Right atrium auricular region (tissue), 2 donors: ENCODE data around the gene ZBTB20. TPM values are rescaled to one million over a fixed set of nuclear protein-coding genes. Genes with fewer than 3 reads are reported as not detected.

ENCODE experiments used
- DNase-seq: peaks from one replicate; pipeline ENCODE4 v3.0.0-alpha.2; 2019; ENCODE audit warnings: low spot score
- H3K27ac ChIP-seq, 2 donors: fragments of 200-600 bp; sonication (generic); 1 replicate in 1 of 2; 2 replicates in 1 of 2; pipeline ENCODE4 v1.5.1; 2016 to 2019
- H3K27me3 ChIP-seq, 2 donors: fragments of 200-600 bp; sonication (generic); one replicate each; pipeline versions ENCODE4 v1.5.1 to v1.6.0; 2017 to 2019
- H3K36me3 ChIP-seq: fragments of 200-600 bp; sonication (generic); one replicate; pipeline ENCODE4 v1.5.1; 2016
- H3K4me1 ChIP-seq, 2 donors: fragments of 200-600 bp; sonication (generic); one replicate each; pipeline versions ENCODE4 v1.5.1 to v1.6.0; 2017 to 2019
- H3K4me3 ChIP-seq, 2 donors: fragments of 200-600 bp; sonication (generic); 1 replicate in 1 of 2; 2 replicates in 1 of 2; pipeline ENCODE4 v1.5.1; 2017 to 2019; ENCODE audit warnings: mild to moderate bottlenecking in 1 of 2, moderate library complexity in 1 of 2
- H3K9me3 ChIP-seq, 2 donors: fragments of 200-600 bp; sonication (generic); one replicate each; pipeline ENCODE4 v1.5.1; 2019
- total RNA-seq, 2 donors: library from RNA; depleted of rRNA; stranded (reverse); fragments of >200 nt; gene quantifications; one replicate each; pipeline ENCODE4 v1.1.0, GENCODE V29; 2016
- TF ChIP-seq, protein P1 (sequence below), 2 donors: fragments of 200-600 bp; sonication (generic); IDR thresholded peaks; one replicate each; pipeline ENCODE4 v1.5.1; 2019; ENCODE audit warnings: antibody characterized with exemption in 2 of 2

ZBTB20 gene
- total RNA-seq, 2 donors from 2014 or later: 84.6 to 90.8 TPM

GRCh38 chr3:115087512-115087911, 59.6 kb downstream of the ZBTB20 start:
- H3K4me3 ChIP-seq: no peak overlapping the region
- no peaks in the 10 kb centered on the region for H3K9me3 ChIP-seq
- H3K4me1 ChIP-seq: peaks cover 0 to 40% of the 10 kb centered on the region in 2 donors
- H3K27me3 ChIP-seq: no peaks in the 10 kb centered on the region
- no peak overlapping the region for H3K27ac ChIP-seq
- TF ChIP-seq, protein P1, sequence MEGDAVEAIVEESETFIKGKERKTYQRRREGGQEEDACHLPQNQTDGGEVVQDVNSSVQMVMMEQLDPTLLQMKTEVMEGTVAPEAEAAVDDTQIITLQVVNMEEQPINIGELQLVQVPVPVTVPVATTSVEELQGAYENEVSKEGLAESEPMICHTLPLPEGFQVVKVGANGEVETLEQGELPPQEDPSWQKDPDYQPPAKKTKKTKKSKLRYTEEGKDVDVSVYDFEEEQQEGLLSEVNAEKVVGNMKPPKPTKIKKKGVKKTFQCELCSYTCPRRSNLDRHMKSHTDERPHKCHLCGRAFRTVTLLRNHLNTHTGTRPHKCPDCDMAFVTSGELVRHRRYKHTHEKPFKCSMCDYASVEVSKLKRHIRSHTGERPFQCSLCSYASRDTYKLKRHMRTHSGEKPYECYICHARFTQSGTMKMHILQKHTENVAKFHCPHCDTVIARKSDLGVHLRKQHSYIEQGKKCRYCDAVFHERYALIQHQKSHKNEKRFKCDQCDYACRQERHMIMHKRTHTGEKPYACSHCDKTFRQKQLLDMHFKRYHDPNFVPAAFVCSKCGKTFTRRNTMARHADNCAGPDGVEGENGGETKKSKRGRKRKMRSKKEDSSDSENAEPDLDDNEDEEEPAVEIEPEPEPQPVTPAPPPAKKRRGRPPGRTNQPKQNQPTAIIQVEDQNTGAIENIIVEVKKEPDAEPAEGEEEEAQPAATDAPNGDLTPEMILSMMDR (IDR thresholded peaks at IDR 0.05): no peak
- no peak for DNase-seq
- H3K36me3 ChIP-seq: no peaks in the 10 kb centered on the region

DNA sequence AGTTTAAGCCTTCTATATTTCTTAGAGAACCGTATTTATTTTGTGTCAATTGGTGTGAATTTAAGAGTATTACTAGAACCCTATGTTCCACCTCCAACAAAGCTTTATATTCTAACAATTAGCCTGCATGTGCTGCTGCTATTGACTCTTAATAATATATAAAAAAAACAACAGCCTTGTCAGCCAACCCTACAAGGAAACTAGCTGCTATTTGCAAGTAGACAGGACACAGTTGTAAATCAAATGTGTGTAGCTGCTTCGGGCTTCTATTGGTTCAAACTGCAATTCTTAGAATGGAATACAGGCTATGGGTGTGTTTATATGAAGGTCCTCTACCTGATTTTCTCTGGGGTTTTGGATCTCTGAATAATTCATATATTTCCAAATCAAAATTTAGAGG, 60.7 kb downstream of the ZBTB20 start:
- no peak for DNase-seq
- no peak overlapping the region for H3K4me3 ChIP-seq
- TF ChIP-seq, protein P1 (IDR thresholded peaks at IDR 0.05): no peak
- H3K27me3 ChIP-seq: no peaks in the 10 kb centered on the region
- H3K36me3 ChIP-seq: no peaks in the 10 kb centered on the region
- H3K4me1 ChIP-seq: peaks cover 0 to 42% of the 10 kb centered on the region in 2 donors
- no peaks in the 10 kb centered on the region for H3K9me3 ChIP-seq
- no peak overlapping the region for H3K27ac ChIP-seq

DNA sequence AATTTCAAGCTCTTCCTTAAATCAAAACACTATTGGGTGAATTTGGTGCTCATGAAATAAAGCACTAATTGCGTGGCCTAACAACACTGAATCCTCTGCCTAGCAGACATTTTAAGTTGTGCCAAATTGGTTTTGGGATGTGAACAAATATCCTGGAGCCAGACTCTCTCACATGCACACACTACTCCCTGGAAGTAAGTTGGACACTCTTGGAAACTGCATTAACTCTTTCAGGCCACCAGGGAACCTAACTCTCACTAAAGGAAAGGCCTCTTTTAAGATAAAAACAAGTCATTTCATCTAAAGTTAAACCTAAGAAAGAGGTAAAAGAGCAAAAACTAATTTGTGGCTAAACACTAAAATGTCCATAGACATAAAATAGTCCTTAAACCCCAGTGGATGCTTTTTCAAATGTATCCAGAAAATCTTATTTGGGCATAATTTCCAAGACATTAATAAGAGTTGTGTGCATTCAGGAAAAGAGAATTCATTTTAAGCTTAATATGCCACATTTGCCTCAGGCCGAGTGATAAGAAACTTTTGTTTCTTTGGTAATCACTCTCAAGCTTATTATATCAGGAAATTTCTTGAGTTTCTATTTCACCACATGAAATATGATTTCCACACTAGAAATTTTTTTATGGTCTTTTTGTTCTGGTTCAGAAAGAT, 61.8 kb downstream of the ZBTB20 start:
- Histone ChIP-seq H3K27me3 (no peaks in the 10 kb centered on the region), H3K9me3 (no peaks in the 10 kb centered on the region), H3K27ac (no peak overlapping the region), H3K4me3 (no peak overlapping the region), H3K4me1 (peaks cover 0 to 42% of the 10 kb centered on the region in 2 donors), H3K36me3 (no peaks in the 10 kb centered on the region)
- no peak for DNase-seq
- TF ChIP-seq, protein P1 (IDR thresholded peaks at IDR 0.05): peak in 1 of 2 donors; percentile 16

DNA sequence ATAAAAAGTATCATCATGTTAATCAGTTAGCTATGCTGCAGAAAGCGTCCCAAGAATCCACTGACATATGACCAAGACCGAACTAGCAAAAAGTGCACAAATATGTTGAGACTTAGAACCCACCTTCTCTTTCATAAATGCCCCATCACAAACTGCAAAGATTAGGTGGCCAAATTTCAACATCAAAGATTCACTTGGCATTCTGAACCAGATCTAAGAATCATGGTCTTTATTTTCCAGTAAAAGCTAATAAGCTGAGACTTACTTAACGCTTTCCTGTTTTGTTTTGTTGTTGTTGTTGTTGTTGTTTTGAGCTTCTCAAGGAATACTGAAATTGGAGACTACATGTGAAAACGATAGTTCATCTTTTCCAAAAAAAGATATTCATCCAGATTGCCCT, 62.4 kb downstream of the ZBTB20 start:
- Histone ChIP-seq H3K36me3 (no peaks in the 10 kb centered on the region), H3K27me3 (no peaks in the 10 kb centered on the region), H3K4me3 (no peak overlapping the region), H3K9me3 (no peaks in the 10 kb centered on the region), H3K4me1 (peaks cover 0 to 42% of the 10 kb centered on the region in 2 donors), H3K27ac (no peak overlapping the region)
- TF ChIP-seq, protein P1 (IDR thresholded peaks at IDR 0.05): no peak
- no peak for DNase-seq

- TF ChIP-seq, protein P1 (IDR thresholded peaks at IDR 0.05): no peak
- peaks cover 0 to 35% of the 10 kb centered on the region in 2 donors for H3K4me1 ChIP-seq
- H3K36me3 ChIP-seq: no peaks in the 10 kb centered on the region
- DNase-seq: no peak
- no peak overlapping the region for H3K27ac ChIP-seq
- H3K9me3 ChIP-seq: no peaks in the 10 kb centered on the region
- no peaks in the 10 kb centered on the region for H3K27me3 ChIP-seq
- H3K4me3 ChIP-seq: no peak overlapping the region
These were observed 64.8 kb downstream of the ZBTB20 start for GRCh38 chr3:115082260-115082659.

DNA sequence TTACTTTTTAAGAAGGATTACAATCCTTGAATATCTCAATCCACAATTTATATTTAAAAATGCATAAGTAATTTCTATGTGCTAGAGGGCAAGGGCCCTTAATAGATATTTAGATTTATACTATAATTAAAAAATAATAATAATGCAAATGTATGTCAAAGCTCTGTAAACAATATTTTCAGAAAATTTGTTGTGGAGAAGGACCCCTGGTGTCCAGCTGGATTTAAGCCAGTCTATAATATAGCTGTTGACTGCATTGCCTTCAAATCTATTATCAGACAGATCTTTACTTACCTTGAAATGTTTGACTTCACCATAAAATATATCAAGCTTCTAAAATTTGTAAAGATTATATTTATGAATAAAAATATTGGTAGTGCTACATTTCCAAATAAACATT, 65.6 kb downstream of the ZBTB20 start:
- Histone ChIP-seq H3K27me3 (no peaks in the 10 kb centered on the region), H3K9me3 (no peaks in the 10 kb centered on the region), H3K4me1 (peaks cover 0 to 31% of the 10 kb centered on the region in 2 donors), H3K4me3 (no peak overlapping the region), H3K36me3 (no peaks in the 10 kb centered on the region), H3K27ac (no peak overlapping the region)
- TF ChIP-seq, protein P1 (IDR thresholded peaks at IDR 0.05): no peak
- no peak for DNase-seq
